ENCODE results near the gene FCER1A. TPM values are rescaled to one million over a fixed set of nuclear protein-coding genes. Genes with fewer than 3 reads are reported as not detected.

FCER1A gene
- total and polyA plus RNA-seq, 3 donors from 2014 or later, result 3.2 to 4.3 TPM; not detected in 1

- H3K4me1 ChIP-seq, result no peaks in the 10 kb centered on the region
- no peaks in the 10 kb centered on the region for H3K9me3 ChIP-seq
- no peaks in the 10 kb centered on the region for H3K36me3 ChIP-seq (ENCODE audit: low read depth, missing control alignments)
- intact Hi-C loops (cut with DNase I; ENCODE audit: low total_unique reads), result no loop called here
- H3K4me3 ChIP-seq, result no peak overlapping the region
- TF ChIP-seq, protein P1, sequence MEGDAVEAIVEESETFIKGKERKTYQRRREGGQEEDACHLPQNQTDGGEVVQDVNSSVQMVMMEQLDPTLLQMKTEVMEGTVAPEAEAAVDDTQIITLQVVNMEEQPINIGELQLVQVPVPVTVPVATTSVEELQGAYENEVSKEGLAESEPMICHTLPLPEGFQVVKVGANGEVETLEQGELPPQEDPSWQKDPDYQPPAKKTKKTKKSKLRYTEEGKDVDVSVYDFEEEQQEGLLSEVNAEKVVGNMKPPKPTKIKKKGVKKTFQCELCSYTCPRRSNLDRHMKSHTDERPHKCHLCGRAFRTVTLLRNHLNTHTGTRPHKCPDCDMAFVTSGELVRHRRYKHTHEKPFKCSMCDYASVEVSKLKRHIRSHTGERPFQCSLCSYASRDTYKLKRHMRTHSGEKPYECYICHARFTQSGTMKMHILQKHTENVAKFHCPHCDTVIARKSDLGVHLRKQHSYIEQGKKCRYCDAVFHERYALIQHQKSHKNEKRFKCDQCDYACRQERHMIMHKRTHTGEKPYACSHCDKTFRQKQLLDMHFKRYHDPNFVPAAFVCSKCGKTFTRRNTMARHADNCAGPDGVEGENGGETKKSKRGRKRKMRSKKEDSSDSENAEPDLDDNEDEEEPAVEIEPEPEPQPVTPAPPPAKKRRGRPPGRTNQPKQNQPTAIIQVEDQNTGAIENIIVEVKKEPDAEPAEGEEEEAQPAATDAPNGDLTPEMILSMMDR (IDR thresholded peaks at IDR 0.05), result no peak
- no peak for TF ChIP-seq POLR2A (IDR thresholded peaks at IDR 0.05)
- DNase-seq, result no peak
- H3K27ac ChIP-seq, result no peak overlapping the region
- H3K27me3 ChIP-seq, result no peaks in the 10 kb centered on the region
Observed at GRCh38 chr1:159275891-159276290, 26.2 kb upstream of the FCER1A start.

DNA sequence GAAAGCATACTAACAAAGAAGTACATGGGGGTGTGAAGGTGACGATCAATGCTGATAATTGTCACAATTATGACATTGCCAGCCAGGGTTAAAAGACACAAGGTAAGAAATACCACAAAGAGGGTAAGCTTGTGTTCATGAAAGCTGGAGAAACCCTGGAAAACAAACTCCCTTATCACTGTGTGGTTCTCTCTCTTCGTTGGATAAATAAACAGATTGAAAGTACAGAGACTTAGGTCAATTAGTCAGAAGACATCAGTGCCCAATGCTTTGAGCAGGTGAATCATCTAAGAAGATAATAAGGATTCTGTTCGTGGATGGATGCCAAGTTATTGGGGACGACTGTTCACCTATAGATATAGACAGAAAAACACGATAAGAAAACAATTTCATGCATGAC is 22.4 kb upstream of the FCER1A start:
- Histone ChIP-seq H3K4me3 (no peak overlapping the region), H3K4me1 (no peaks in the 10 kb centered on the region), H3K27ac (no peak overlapping the region), H3K27me3 (no peaks in the 10 kb centered on the region), H3K36me3 (ENCODE audit: low read depth, missing control alignments) (no peaks in the 10 kb centered on the region), H3K9me3 (no peaks in the 10 kb centered on the region)
- DNase-seq, result no peak
- intact Hi-C loops (cut with DNase I; ENCODE audit: low total_unique reads), result no loop called here
- TF ChIP-seq POLR2A (IDR thresholded peaks at IDR 0.05), result no peak
- 84 to 85% methylated on average over 5 of the region's 5 CpGs for WGBS, 2 donors

- Histone ChIP-seq H3K36me3 (ENCODE audit: low read depth, missing control alignments) (no peaks in the 10 kb centered on the region), H3K4me3 (no peak overlapping the region), H3K9me3 (no peaks in the 10 kb centered on the region), H3K27me3 (no peaks in the 10 kb centered on the region), H3K27ac (no peak overlapping the region), H3K4me1 (no peaks in the 10 kb centered on the region)
- TF ChIP-seq, protein P1 (IDR thresholded peaks at IDR 0.05), result no peak
- no peak for TF ChIP-seq POLR2A (IDR thresholded peaks at IDR 0.05)
- intact Hi-C loops (cut with DNase I; ENCODE audit: low total_unique reads), result no loop called here
- DNase-seq, result no peak
- WGBS, 2 donors, result 41 to 50% methylated on average over 2 of the region's 2 CpGs
Observed at GRCh38 chr1:159282118-159282517, 20.0 kb upstream of the FCER1A start.

DNA sequence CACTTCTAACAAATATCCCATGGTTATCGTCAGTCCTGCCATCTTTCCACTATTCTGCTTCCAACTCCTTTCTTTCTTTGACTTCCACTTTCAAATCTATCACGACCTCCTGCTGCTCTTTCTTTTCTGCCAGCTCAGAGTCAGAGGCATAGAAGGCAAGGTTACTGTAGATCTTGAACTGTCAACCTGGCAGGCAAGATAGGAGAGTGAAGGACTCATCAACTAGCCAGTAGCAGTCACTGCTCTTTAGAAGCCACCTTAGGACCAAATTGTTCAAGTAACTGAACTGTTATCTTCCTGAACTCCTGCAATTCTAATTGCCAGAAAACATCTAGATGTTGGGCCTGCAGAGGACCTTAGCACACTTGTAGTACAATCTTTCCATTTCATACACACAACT is 13.1 kb upstream of the FCER1A start:
- Histone ChIP-seq H3K4me3 (no peak overlapping the region), H3K9me3 (no peaks in the 10 kb centered on the region), H3K27me3 (no peaks in the 10 kb centered on the region), H3K4me1 (no peaks in the 10 kb centered on the region), H3K36me3 (ENCODE audit: low read depth, missing control alignments) (no peaks in the 10 kb centered on the region), H3K27ac (no peak overlapping the region)
- intact Hi-C loops (cut with DNase I; ENCODE audit: low total_unique reads), result no loop called here
- 71 to 72% methylated on average over 2 of the region's 2 CpGs for WGBS, 2 donors
- TF ChIP-seq, protein P1 (IDR thresholded peaks at IDR 0.05), result no peak
- TF ChIP-seq POLR2A (IDR thresholded peaks at IDR 0.05), result no peak
- DNase-seq, result no peak

- no peak overlapping the region for H3K27ac ChIP-seq
- H3K36me3 ChIP-seq (ENCODE audit: low read depth, missing control alignments), result no peaks in the 10 kb centered on the region
- H3K4me1 ChIP-seq, result no peaks in the 10 kb centered on the region
- H3K27me3 ChIP-seq, result no peaks in the 10 kb centered on the region
- H3K4me3 ChIP-seq, result no peak overlapping the region
- 92 to 94% methylated on average over 1 of the region's 1 CpG for WGBS, 2 donors
- H3K9me3 ChIP-seq, result no peaks in the 10 kb centered on the region
- no peak for TF ChIP-seq POLR2A (IDR thresholded peaks at IDR 0.05)
- TF ChIP-seq, protein P1 (IDR thresholded peaks at IDR 0.05), result no peak
- no peak for DNase-seq
- intact Hi-C loops (cut with DNase I; ENCODE audit: low total_unique reads), result no loop called here
Observed at GRCh38 chr1:159291424-159291823, 10.7 kb upstream of the FCER1A start.

Measured in testis (tissue), 3 donors.